Stimulated activated CD8-positive, alpha-beta memory T cell treated with anti-CD3 and anti-CD28 coated beads, Interleukin-15, amount 100 ng/mL, for 1 hour (primary cell): Measurements from ENCODE around the gene FGF14.
"Not testable (repeated sequence)": the region's sequence is repeated elsewhere in the genome, so short reads cannot be mapped to it uniquely, and the experiment has no call there.

Source experiments
- DNase-seq: peaks from one replicate; pipeline ENCODE4 v3.0.0-alpha.2; 2020; ENCODE audit warnings: low read depth

Gene FGF14

GRCh38 chr13:102136735-102137296, 265.0 kb downstream of the FGF14 start:
- DNase-seq = no peak

GRCh38 chr13:102132777-102133295, 269.0 kb downstream of the FGF14 start:
- DNase-seq = no peak

GRCh38 chr13:102131246-102131645, 270.6 kb downstream of the FGF14 start:
- DNase-seq = no peak

- no peak for DNase-seq
Observed at GRCh38 chr13:102128216-102128810, 273.5 kb downstream of the FGF14 start.

- DNase-seq = no peak
Observed at GRCh38 chr13:102127153-102127552, 274.7 kb downstream of the FGF14 start.

- DNase-seq = no peak
Observed at GRCh38 chr13:102122147-102122546, 279.7 kb downstream of the FGF14 start.

GRCh38 chr13:102117175-102117831, 284.5 kb downstream of the FGF14 start:
- no peak for DNase-seq

GRCh38 chr13:102103469-102103868, 298.4 kb downstream of the FGF14 start:
- no peak for DNase-seq

- DNase-seq = no peak
Observed at GRCh38 chr13:102100234-102100633, 301.6 kb downstream of the FGF14 start.

GRCh38 chr13:102097708-102098107, 304.1 kb downstream of the FGF14 start:
- no peak for DNase-seq

GRCh38 chr13:102093288-102093687, 308.6 kb downstream of the FGF14 start:
- not testable (repeated sequence) for DNase-seq

GRCh38 chr13:102091231-102091630, 310.6 kb downstream of the FGF14 start:
- no peak for DNase-seq

- DNase-seq = no peak
Observed at GRCh38 chr13:102090532-102090931, 311.3 kb downstream of the FGF14 start.

- DNase-seq = no peak
Observed at GRCh38 chr13:102089722-102090121, 312.1 kb downstream of the FGF14 start.

GRCh38 chr13:102089177-102089576, 312.7 kb downstream of the FGF14 start:
- DNase-seq = no peak

GRCh38 chr13:102073251-102073650, 328.6 kb downstream of the FGF14 start:
- no peak for DNase-seq

GRCh38 chr13:102071711-102072110, 330.1 kb downstream of the FGF14 start:
- DNase-seq = no peak

GRCh38 chr13:102068323-102068722, 333.5 kb downstream of the FGF14 start:
- DNase-seq = not testable (repeated sequence)

- DNase-seq = no peak
Observed at GRCh38 chr13:102055090-102055779, 346.6 kb downstream of the FGF14 start.

- DNase-seq = no peak
Observed at GRCh38 chr13:102049853-102050252, 352.0 kb downstream of the FGF14 start.

GRCh38 chr13:102045731-102046130, 356.1 kb downstream of the FGF14 start:
- no peak for DNase-seq

GRCh38 chr13:102042746-102043145, 359.1 kb downstream of the FGF14 start:
- DNase-seq = no peak

GRCh38 chr13:102041544-102041943, 360.3 kb downstream of the FGF14 start:
- no peak for DNase-seq
